HEK293T (cell line): ENCODE data around the gene LAG3.
A peak's percentile ranks its signal among the peaks of the same experiment; 100 is the strongest.

ENCODE experiments used
- CTCF ChIA-PET: fragments of 350-600 bp; formaldehyde crosslinking; extraction: SDS; loops from one replicate; lab custom pipeline; 2021; ENCODE audit warnings: antibody characterized with exemption, inconsistent platforms; lab: Yijun Ruan, JAX
- POLR2A ChIA-PET: fragments of 350-600 bp; formaldehyde crosslinking; extraction: SDS; loops from one replicate; lab custom pipeline; 2020; ENCODE audit warnings: antibody characterized with exemption, inconsistent platforms; lab: Yijun Ruan, JAX
- DNase-seq: peaks from one replicate; pipeline ENCODE4 v3.0.0; 2012; ENCODE audit warnings: mixed read lengths; ENCODE audit errors: extremely low spot score
- ARNT ChIP-seq: fragments of 450-650 bp; IDR thresholded peaks from 2 replicates; pipeline ENCODE4 v1.6.1; 2017; ENCODE audit warnings: mild to moderate bottlenecking
- BHLHE40 ChIP-seq: fragments of 450-650 bp; IDR thresholded peaks from 2 replicates; pipeline ENCODE4 v1.6.1; 2016; ENCODE audit warnings: mild to moderate bottlenecking, moderate library complexity, borderline replicate concordance
- CTBP1 ChIP-seq: fragments of 450-650 bp; IDR thresholded peaks from 2 replicates; pipeline ENCODE4 v1.6.1; 2016; ENCODE audit warnings: borderline replicate concordance
- ELF4 ChIP-seq: fragments of 450-650 bp; IDR thresholded peaks from 2 replicates; pipeline ENCODE4 v1.6.1; 2017; ENCODE audit warnings: antibody characterized with exemption
- FOXA1 ChIP-seq: fragments of 450-650 bp; IDR thresholded peaks from 2 replicates; pipeline ENCODE4 v1.6.1; 2016; ENCODE audit warnings: mild to moderate bottlenecking
- FOXK2 ChIP-seq: fragments of 450-650 bp; IDR thresholded peaks from 2 replicates; pipeline ENCODE4 v1.6.1; 2016; ENCODE audit warnings: mild to moderate bottlenecking
- FOXM1 ChIP-seq: fragments of 450-650 bp; IDR thresholded peaks from 2 replicates; pipeline ENCODE4 v1.6.1; 2017; ENCODE audit warnings: mild to moderate bottlenecking, borderline replicate concordance
- HDGF ChIP-seq: fragments of 450-650 bp; IDR thresholded peaks from 2 replicates; pipeline ENCODE4 v1.6.1; 2017; ENCODE audit warnings: antibody characterized with exemption, borderline replicate concordance
- L3MBTL2 ChIP-seq: fragments of 450-650 bp; conservative IDR thresholded peaks from 2 replicates; pipeline ENCODE4 v1.6.1; 2016; ENCODE audit warnings: mild to moderate bottlenecking
- LEF1 ChIP-seq: fragments of 450-650 bp; IDR thresholded peaks from 2 replicates; pipeline ENCODE4 v1.6.1; 2017; ENCODE audit warnings: mild to moderate bottlenecking, borderline replicate concordance
- NFRKB ChIP-seq: fragments of 450-650 bp; IDR thresholded peaks from 2 replicates; pipeline ENCODE4 v1.6.1; 2016; ENCODE audit warnings: mild to moderate bottlenecking, moderate library complexity
- PKNOX1 ChIP-seq: fragments of 450-650 bp; IDR thresholded peaks from 2 replicates; pipeline ENCODE4 v1.6.1; 2016
- SP1 ChIP-seq: fragments of 450-650 bp; IDR thresholded peaks from 2 replicates; pipeline ENCODE4 v1.6.1; 2017
- SUZ12 ChIP-seq: fragments of 450-650 bp; IDR thresholded peaks from 2 replicates; pipeline ENCODE4 v1.6.1; 2016; ENCODE audit warnings: mild to moderate bottlenecking
- TARDBP ChIP-seq: fragments of 450-650 bp; IDR thresholded peaks from 2 replicates; pipeline ENCODE4 v1.6.1; 2016
- ZNF384 ChIP-seq: fragments of 450-650 bp; IDR thresholded peaks from 2 replicates; pipeline ENCODE4 v1.6.1; 2016

The LAG3 gene

GRCh38 chr12:6751767-6752166 is 20.6 kb upstream of the LAG3 start:
- no peak for DNase-seq
- TF ChIP-seq NFRKB: no peak
- no peak for TF ChIP-seq ELF4
- no peak for TF ChIP-seq ZNF384
- TF ChIP-seq FOXK2: no peak
- no peak for TF ChIP-seq L3MBTL2
- no peak for TF ChIP-seq FOXA1
- TF ChIP-seq SP1: no peak
- TF ChIP-seq TARDBP: no peak
- TF ChIP-seq SUZ12: no peak
- CTCF ChIA-PET: interaction anchor here (0.6 to 4.7 kb wide), 11 partner anchors 12 to 151 kb away, joined by 3 to 38 read pairs (median 5); partner anchors contain the start of genes COPS7A and PTMS
- POLR2A ChIA-PET: interaction anchor here (0.8 to 6.1 kb wide), 28 partner anchors 11 to 281 kb away, joined by 3 to 148 read pairs (median 12); partner anchors contain the start of genes CD4, CDCA3, COPS7A and GPR162

GRCh38 chr12:6752167-6752920 is 20.0 kb upstream of the LAG3 start:
- DNase-seq: peak; percentile 55
- ChIA-PET CTCF (interaction anchor here (0.6 to 4.7 kb wide), 25 partner anchors 9 to 181 kb away, joined by 3 to 38 read pairs (median 5); partner anchors contain the start of genes CDCA3, COPS7A, LAG3 and PTMS), POLR2A (interaction anchor here (0.8 to 6.1 kb wide), 47 partner anchors 8 to 282 kb away, joined by 3 to 148 read pairs (median 7); partner anchors contain the start of genes CD4, CDCA3, COPS7A and GPR162)
- TF ChIP-seq ARNT: no peak
- no peak for TF ChIP-seq L3MBTL2
- no peak for TF ChIP-seq LEF1
- no peak for TF ChIP-seq BHLHE40

GRCh38 chr12:6752921-6753771 is 19.2 kb upstream of the LAG3 start, which contains the start of gene MLF2:
Gene MLF2, minus strand, starts transcription at chr12:6753141. Its CDS starts 807 bp downstream, at chr12:6752334.
- peak; percentile 98 for DNase-seq
- POLR2A ChIA-PET: interaction anchor here (0.9 to 6.1 kb wide), 48 partner anchors 9 to 282 kb away, joined by 3 to 148 read pairs (median 7); partner anchors contain the start of genes C12orf57, CD4, CDCA3 and COPS7A
- TF ChIP-seq NFRKB: no peak
- peak; percentile 81 for TF ChIP-seq PKNOX1
- CTCF ChIA-PET: interaction anchor here (0.6 to 4.7 kb wide), 33 partner anchors 9 to 272 kb away, joined by 3 to 38 read pairs (median 5); partner anchors contain the start of genes CDCA3, COPS7A, GPR162 and LAG3

- POLR2A ChIA-PET: interaction anchor here (0.9 to 6.1 kb wide), 38 partner anchors 8 to 283 kb away, joined by 3 to 148 read pairs (median 8); partner anchors contain the start of genes C12orf57, CD4, CDCA3 and COPS7A
- DNase-seq: no peak
- CTCF ChIA-PET: interaction anchor here (0.6 to 4.7 kb wide), 23 partner anchors 8 to 271 kb away, joined by 3 to 38 read pairs (median 5); partner anchors contain the start of genes CDCA3, GPR162, LAG3 and PTMS
- TF ChIP-seq BHLHE40 (no peak), SUZ12 (no peak)
These were observed 18.5 kb upstream of the LAG3 start for GRCh38 chr12:6753772-6754356.

- POLR2A ChIA-PET: interaction anchor here (1.4 to 6.1 kb wide), 18 partner anchors 7 to 141 kb away, joined by 3 to 148 read pairs (median 22); partner anchors contain the start of genes CDCA3, COPS7A, GPR162 and P3H3
- DNase-seq: no peak
- CTCF ChIA-PET: interaction anchor here (0.6 to 4.7 kb wide), 18 partner anchors 12 to 270 kb away, joined by 3 to 38 read pairs (median 6); partner anchors contain the start of genes GPR162, LAG3, PTMS and SPSB2
- TF ChIP-seq SP1 (no peak), FOXM1 (no peak), ARNT (no peak)
These were observed 17.9 kb upstream of the LAG3 start for GRCh38 chr12:6754411-6754810.

GRCh38 chr12:6757028-6757690 is 15.2 kb upstream of the LAG3 start:
- DNase-seq: no peak
- ChIA-PET POLR2A (no interaction called here), CTCF (interaction anchor here (2.2 kb wide), 1 partner anchor 68 kb away, joined by 7 read pairs; no protein-coding TSS in a partner anchor)
- TF ChIP-seq FOXA1 (no peak), ZNF384 (no peak), FOXM1 (no peak)

- ChIA-PET POLR2A (interaction anchor here (0.9 kb wide), 1 partner anchor 132 kb away, joined by 4 read pairs; no protein-coding TSS in a partner anchor), CTCF (interaction anchor here (0.7 to 2.2 kb wide), 2 partner anchors 13 to 67 kb away, joined by 3 to 7 read pairs; partner anchors contain the start of gene LAG3)
These were observed 13.7 kb upstream of the LAG3 start for GRCh38 chr12:6758506-6759095.

More at GRCh38 chr12:6758506-6759095, 13.7 kb upstream of the LAG3 start:
- TF ChIP-seq FOXM1: no peak
- no peak for TF ChIP-seq HDGF
- no peak for TF ChIP-seq CTBP1
- TF ChIP-seq SP1: no peak
- TF ChIP-seq NFRKB: no peak
- TF ChIP-seq FOXA1: no peak
- no peak for TF ChIP-seq PKNOX1
- TF ChIP-seq FOXK2: no peak
- no peak for TF ChIP-seq SUZ12
- TF ChIP-seq L3MBTL2: no peak
- TF ChIP-seq TARDBP: no peak
- TF ChIP-seq ELF4: no peak
- no peak for TF ChIP-seq BHLHE40
- DNase-seq: no peak
